ENCODE measurements around the gene SSC4D.
"Not testable (repeated sequence)": the region's sequence is repeated elsewhere in the genome, so short reads cannot be mapped to it uniquely, and the experiment has no call there.

- TF ChIP-seq POLR2A, CTCF (IDR thresholded peaks at IDR 0.05): not testable (repeated sequence)
Observed at GRCh38 chr7:76442664-76443446, 33.4 kb upstream of the SSC4D start.

Measured in vagina (tissue), 2 donors.